HepG2 (cell line): Measurements from ENCODE around the gene KLHL12. TPM values are rescaled to one million over a fixed set of nuclear protein-coding genes. Genes with fewer than 3 reads are reported as not detected.

ENCODE experiments used
- ADNP ChIP-seq: sonication (generic); formaldehyde crosslinking; IDR thresholded peaks from 2 replicates; pipeline ENCODE4 v1.4.0; 2020; ENCODE audit warnings: missing genetic modification reagents
- ARID2 ChIP-seq: sonication (generic); formaldehyde crosslinking; IDR thresholded peaks from 2 replicates; pipeline ENCODE4 v1.8.1; 2022; ENCODE audit warnings: mild to moderate bottlenecking, missing genetic modification reagents, borderline replicate concordance
- ARNT2 ChIP-seq: sonication (generic); formaldehyde crosslinking; IDR thresholded peaks from 2 replicates; pipeline ENCODE4 v1.8.0; 2022; ENCODE audit warnings: mild to moderate bottlenecking, low read depth, missing genetic modification reagents, moderate library complexity
- DZIP1 ChIP-seq: sonication (generic); formaldehyde crosslinking; IDR thresholded peaks from 2 replicates; pipeline ENCODE4 v1.5.0; 2020; ENCODE audit warnings: mild to moderate bottlenecking, missing genetic modification reagents
- ELF3 ChIP-seq: IDR thresholded peaks from 2 replicates; pipeline ENCODE4 v1.6.1; 2016; ENCODE audit warnings: missing genetic modification reagents, missing compliant biosample characterization
- EZH2 ChIP-seq: conservative IDR thresholded peaks from 2 replicates; pipeline ENCODE4 v1.6.1; 2012; ENCODE audit warnings: mild to moderate bottlenecking, low read depth, low read length, moderate library complexity
- KMT2B ChIP-seq: IDR thresholded peaks from 2 replicates; pipeline ENCODE4 v1.6.1; 2016; ENCODE audit warnings: missing genetic modification reagents, missing compliant biosample characterization
- PRPF4 ChIP-seq: fragments of 200-400 bp; formaldehyde crosslinking; IDR thresholded peaks from 2 replicates; pipeline ENCODE4 v1.6.1; 2016; ENCODE audit warnings: low read length, low read depth; ENCODE audit not compliant: poor library complexity, severe bottlenecking
- ZBTB37 ChIP-seq: sonication (generic); formaldehyde crosslinking; IDR thresholded peaks from 2 replicates; pipeline ENCODE4 v1.4.0; 2020; ENCODE audit warnings: mild to moderate bottlenecking, missing genetic modification reagents
- ZBTB4 ChIP-seq: sonication (generic); formaldehyde crosslinking; IDR thresholded peaks from 2 replicates; pipeline ENCODE4 v1.4.0; 2020; ENCODE audit warnings: missing genetic modification reagents, mild to moderate bottlenecking, borderline replicate concordance
- ZBTB46 ChIP-seq: sonication (generic); formaldehyde crosslinking; IDR thresholded peaks from 2 replicates; pipeline ENCODE4 v1.4.0; 2020; ENCODE audit warnings: mild to moderate bottlenecking, missing genetic modification reagents, borderline replicate concordance
- ZNF292 ChIP-seq: sonication (generic); formaldehyde crosslinking; IDR thresholded peaks from 2 replicates; pipeline ENCODE4 v1.8.1; 2022; ENCODE audit warnings: mild to moderate bottlenecking, low read depth, missing genetic modification reagents, borderline replicate concordance
- ZNF3 ChIP-seq: IDR thresholded peaks from 2 replicates; pipeline ENCODE4 v1.7.0; 2017; ENCODE audit warnings: inconsistent platforms
- ZNF34 ChIP-seq: sonication (generic); formaldehyde crosslinking; IDR thresholded peaks from 2 replicates; pipeline ENCODE4 v1.4.0; 2020; ENCODE audit warnings: mild to moderate bottlenecking, missing genetic modification reagents, borderline replicate concordance
- ZNF451 ChIP-seq: sonication (generic); formaldehyde crosslinking; IDR thresholded peaks from 2 replicates; pipeline ENCODE4 v1.5.0; 2020; ENCODE audit warnings: mild to moderate bottlenecking, missing genetic modification reagents
- ZNF503 ChIP-seq: sonication (generic); formaldehyde crosslinking; IDR thresholded peaks from 2 replicates; pipeline ENCODE4 v1.4.0; 2020; ENCODE audit warnings: missing genetic modification reagents
- ZNF773 ChIP-seq: sonication (generic); formaldehyde crosslinking; IDR thresholded peaks from 2 replicates; pipeline ENCODE4 v1.4.0; 2020; ENCODE audit warnings: missing genetic modification reagents, borderline replicate concordance
- ZNF775 ChIP-seq: sonication (generic); formaldehyde crosslinking; IDR thresholded peaks from 2 replicates; pipeline ENCODE4 v1.4.0; 2020; ENCODE audit warnings: missing genetic modification reagents, mild to moderate bottlenecking, moderate library complexity, borderline replicate concordance
- ZNF841 ChIP-seq: sonication (generic); formaldehyde crosslinking; IDR thresholded peaks from 2 replicates; pipeline ENCODE4 v1.8.1; 2023; ENCODE audit warnings: missing genetic modification reagents, borderline replicate concordance
- polyA plus RNA-seq, 8 experiments: library from polyadenylated mRNA; depleted of rRNA in 3 of 8; stranded (reverse) in 7 of 8; unstranded in 1 of 8; fragments of >200 nt; fragmentation: Illumina TruSeq in 4 of 8; extraction: Trizol in 4 of 8; gene quantifications; 2 replicates each; pipeline versions ENCODE4 v1.2.1 to v1.2.3, GENCODE V29; 2011 to 2016; ENCODE audit warnings: low read depth in 4 of 8, missing spikeins in 1 of 8, mixed read lengths in 1 of 8; ENCODE audit not compliant: insufficient read depth in 1 of 8
- total RNA-seq, 5 experiments: library from RNA; depleted of rRNA; stranded (reverse); fragments of >200 nt; fragmentation: Illumina TruSeq; extraction: Trizol; gene quantifications; 2 replicates each; pipeline ENCODE4 v1.2.3, GENCODE V29; 2016; ENCODE audit warnings: low read depth in 1 of 5

The KLHL12 gene
- total and polyA plus RNA-seq, 2 of the 13 experiments (the other 11 are each of a cell fraction or from before 2014, with no cell fraction given): 19.2 to 25.2 TPM

GRCh38 chr1:202967684-202968281 is 40.7 kb upstream of the KLHL12 start (continued):
- no peak for TF ChIP-seq ZBTB4 (CRISPR knock-in tag)
- no peak for TF ChIP-seq DZIP1 (CRISPR knock-in tag)
- TF ChIP-seq ZNF773: no peak
- TF ChIP-seq ZNF841 (CRISPR knock-in tag): no peak
- no peak for TF ChIP-seq ZNF451 (CRISPR knock-in tag)
- TF ChIP-seq KMT2B (CRISPR knock-in tag): no peak
- no peak for TF ChIP-seq ELF3
- no peak for TF ChIP-seq ADNP
- no peak for TF ChIP-seq ZNF3 (CRISPR knock-in tag)
- no peak for TF ChIP-seq ARNT2 (CRISPR knock-in tag)
- no peak for TF ChIP-seq ZNF292 (CRISPR knock-in tag)
- no peak for TF ChIP-seq ZNF775 (CRISPR knock-in tag)
- no peak for TF ChIP-seq ZNF503
- TF ChIP-seq ZNF34 (CRISPR knock-in tag): no peak
- no peak for TF ChIP-seq ARID2
- TF ChIP-seq ZBTB46: no peak
- no peak for TF ChIP-seq PRPF4
- TF ChIP-seq EZH2: no peak
- no peak for TF ChIP-seq ZBTB37
